GM18519 (cell line): Measurements from ENCODE around the gene SLC24A4.
"Not testable (repeated sequence)": the region's sequence is repeated elsewhere in the genome, so short reads cannot be mapped to it uniquely, and the experiment has no call there.

Source experiments
- ATAC-seq: cut with Tn5 transposase; IDR thresholded peaks from one replicate; pipeline ENCODE4 v1.9.1; 2021; ENCODE audit warnings: mild to moderate bottlenecking, moderate library complexity; ENCODE audit not compliant: unreplicated experiment, low FRiP score

The SLC24A4 gene

DNA sequence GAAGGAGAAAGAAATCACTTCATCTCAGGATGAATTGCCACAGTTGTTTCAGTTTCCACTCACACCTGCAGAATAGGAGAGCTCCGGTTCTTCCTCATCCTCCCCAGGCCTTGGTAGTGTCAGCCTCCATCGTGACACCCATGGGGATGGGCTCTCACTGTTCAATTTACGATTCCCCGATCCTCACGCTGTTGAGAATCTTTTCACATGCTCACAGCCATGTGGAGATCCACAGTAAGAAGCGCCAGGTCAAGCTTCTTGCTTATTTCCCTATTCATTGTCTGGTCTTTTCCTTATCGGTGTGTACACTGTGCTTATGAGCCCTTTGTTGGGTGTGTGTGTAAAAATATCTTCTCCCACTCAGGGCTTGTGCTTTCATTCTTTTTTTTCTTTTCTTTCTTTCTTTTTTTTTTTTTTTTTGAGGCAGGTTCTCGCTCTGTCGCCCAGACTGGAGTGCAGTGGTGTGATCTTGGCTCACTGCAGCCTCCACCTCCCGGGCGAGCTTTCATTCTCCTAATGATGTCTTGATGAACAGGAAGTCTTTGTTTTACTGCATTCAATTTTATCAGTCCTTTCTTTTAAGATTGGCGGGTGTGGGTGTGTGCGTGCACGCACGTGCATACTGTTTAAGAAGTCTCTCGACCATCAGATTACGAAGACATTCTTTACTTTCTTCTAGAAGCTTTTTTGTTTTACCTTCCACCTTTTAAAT lies 212.1 kb downstream of the SLC24A4 start:
- ATAC-seq = no peak

DNA sequence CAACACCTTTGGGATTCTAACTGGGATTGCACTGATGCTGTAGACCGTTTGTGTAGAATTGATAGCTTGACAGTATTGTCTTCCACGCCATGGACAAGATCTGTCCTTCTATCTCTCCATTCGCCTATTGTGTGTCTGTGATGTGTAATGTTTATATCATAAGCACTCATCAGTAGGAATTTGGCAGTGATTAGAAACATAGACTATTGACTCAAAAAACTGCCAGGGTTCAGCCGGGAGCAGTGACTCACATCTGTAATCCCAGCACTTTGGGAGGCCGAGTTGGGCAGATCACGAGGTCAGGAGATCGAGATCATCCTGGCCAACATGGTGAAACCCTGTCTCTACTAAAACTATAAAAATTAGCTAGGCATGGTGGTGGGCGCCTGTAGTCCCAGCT lies 213.3 kb downstream of the SLC24A4 start:
- not testable (repeated sequence) for ATAC-seq

DNA sequence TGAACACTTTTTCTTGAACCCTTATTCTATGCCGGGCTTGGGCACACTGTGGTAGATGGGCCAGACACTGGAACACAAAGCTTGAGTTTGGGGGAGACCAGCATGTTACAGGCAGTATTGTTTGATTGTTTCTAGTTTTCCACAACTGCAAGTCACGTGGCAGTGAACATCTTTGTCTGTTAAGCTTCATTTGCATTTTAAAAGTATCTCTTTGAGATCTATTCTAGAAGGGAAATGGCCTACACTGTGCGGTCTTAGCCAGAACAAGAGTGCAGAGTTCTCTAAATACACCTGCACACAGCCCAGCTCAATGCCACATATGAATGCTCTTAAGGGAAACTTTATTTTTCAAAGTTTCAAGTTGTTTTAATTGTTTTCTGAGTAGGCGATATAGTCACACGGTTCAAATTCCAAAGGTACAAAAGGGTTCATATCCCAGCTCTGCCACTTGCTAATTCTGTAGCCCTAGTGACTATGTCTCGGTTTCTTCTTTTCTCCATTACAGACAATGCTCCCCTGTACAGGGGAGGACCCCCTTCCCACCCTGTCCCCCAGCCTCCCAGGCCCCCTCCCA lies 215.5 kb downstream of the SLC24A4 start:
- ATAC-seq = peak; percentile 78

DNA sequence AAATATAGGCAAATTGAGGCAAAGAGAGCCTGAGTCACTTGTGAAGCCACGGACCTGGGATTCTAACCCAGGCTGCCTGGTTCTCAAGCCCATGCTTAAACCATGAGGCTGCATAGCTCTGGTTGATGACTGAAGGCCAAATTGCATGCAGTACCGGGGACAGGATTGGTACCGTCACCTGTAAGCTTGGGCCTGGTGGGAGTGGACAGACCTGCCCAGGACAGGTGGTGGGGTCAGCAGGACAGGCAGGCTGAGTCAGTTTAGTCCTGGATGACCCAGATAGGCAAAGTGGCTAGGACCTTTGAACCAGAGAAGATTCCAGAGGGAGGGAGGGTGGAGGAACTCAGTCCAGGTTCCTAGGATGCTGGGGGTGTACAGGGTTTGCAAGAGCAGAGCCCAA lies 216.5 kb downstream of the SLC24A4 start:
- ATAC-seq = no peak

DNA sequence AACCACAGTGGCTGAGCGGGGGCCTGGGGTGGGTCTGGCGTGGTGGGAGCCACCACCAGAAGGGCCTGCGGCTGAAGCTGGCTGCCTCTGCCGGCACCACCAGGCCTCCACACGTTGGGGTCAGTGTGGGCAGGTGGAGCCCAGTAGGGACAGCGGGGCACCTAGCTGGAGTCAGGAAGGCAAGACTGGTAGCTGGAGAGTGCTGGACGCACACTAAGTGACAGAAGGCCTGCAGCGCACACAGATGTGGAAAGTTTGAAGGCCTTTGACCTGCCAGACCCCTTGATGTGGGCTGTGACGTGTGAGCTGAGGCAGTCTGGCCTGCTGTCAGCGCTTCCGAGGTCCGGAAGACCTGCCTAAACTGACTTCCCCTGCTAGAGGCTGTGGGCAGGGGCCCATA lies 216.9 kb downstream of the SLC24A4 start:
- no peak for ATAC-seq

DNA sequence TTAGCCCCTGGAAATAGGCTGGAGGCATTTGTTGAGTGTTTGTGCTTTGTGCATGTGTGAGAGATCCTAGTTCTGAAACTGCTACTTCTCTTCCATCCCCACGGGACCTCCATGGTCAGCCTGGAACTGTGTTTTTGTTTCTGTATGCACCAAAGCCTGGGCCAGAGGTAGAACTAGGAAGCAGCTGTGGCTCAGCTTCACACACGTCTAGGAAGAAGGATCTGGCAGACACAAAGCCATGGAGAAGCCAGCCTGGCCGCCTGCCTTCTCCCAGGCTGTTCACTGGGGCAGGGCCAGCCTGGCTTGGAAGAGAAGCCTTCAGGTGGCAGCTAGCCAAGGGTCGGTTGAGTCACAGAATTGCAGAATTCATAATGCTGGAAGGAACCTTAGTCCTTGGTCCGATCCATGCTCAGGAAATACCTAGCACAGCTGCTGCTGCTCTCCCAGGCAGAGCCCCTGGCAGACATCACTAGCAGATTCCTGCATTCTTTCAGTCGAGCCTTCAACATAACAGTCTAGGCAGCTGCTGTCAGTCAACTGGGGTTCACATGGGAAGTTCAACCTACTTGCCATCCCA lies 217.6 kb downstream of the SLC24A4 start:
- no peak for ATAC-seq

DNA sequence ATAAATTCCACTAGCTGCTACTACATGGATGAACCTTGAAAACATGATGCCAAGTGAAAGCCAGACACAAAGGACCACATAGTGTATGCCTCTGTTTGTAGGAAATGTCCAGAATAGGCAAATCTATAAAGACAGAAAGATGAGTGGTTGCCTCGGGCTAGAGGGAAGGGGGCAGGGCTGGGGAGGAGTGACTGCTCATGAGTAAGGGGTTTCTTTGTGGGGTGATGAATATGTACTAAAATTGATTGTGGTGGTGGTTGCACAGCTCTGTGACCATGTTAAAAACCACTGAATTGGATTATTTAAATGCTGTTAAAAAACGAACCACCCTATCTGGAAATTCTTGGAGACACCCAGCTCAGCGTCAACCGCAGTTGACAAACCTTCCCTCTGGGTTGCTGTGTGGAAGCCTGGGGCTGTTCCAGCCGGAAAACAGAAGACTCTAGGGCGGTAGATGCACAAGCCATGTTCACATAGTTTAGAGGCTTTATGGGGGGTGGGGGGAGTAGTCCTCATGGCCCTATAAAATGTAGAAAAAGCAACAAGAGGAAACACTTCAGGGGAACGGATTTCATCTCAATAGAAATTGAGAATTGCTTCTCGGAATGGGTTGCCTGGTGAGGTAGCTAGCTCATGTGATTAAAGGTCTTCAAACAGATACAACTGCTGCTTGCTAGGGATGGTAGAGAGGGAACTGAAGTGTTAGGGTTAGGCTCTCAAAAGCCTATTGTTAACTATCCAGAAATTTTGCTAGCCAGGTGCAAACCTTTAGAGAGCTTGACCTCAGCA lies 220.0 kb downstream of the SLC24A4 start:
- no peak for ATAC-seq

DNA sequence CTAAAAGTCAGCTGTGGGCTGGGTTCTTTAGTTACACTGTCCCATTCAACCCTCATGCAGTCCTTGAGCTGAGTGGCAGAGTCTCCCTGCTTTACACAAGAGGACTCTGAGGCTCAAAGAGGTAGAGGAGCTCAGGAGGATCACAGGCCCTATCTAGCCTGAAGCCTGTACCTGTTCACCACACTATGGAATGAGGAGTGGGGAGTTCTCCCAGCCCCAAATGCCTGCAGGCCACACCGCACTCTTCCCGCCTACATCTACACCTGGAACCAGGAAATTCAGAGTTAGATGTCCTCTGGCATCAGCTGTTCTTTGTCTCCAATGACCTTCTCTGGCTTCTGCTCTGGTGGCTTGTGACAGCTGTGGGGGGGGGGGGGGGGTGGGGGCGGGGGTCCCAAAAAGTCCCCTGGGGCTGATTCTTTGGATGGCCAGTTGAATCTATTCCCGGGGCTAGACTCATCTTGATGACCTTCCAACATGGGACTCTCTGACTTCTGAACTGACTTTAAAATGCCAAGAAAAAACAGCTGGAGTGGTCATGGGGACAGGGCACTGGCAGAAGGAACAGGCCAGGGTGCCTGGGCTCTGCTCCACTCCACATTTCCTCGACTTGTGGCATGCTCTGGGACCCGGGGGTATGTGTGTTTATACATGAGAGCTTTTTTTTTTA lies 221.2 kb downstream of the SLC24A4 start:
- ATAC-seq = no peak

DNA sequence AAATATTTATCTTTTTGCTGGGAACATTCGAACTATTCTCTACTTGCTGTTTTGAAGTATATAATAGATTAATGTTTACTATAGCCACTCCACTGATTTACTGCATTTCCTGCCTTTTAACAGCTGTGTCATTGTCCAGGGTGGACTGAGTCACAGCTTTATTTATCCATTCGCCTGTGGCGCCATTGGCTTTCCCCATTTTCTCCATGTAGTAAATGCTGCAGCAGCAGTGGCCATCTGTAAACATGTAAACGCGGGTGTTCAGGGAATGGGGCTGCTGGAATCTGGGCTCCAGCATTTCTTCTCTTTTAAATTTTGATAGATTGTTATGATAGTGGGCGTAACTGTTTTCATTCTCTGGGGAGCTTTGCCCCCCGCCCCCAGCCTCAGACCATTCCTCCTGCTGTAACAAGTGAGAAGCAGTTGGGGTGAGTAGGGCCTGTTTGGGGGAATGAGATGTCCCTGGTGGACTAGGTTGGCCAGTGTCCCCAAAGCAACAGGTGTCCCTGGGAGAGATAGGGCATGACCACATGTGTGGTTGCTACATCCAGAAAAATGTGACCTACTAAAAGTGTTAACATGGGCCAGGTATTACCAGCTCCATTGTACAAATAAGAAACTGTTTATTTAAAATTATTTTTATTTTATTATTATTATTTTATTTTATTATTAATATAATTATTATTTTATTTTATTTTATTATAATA lies 223.5 kb downstream of the SLC24A4 start:
- ATAC-seq = no peak

DNA sequence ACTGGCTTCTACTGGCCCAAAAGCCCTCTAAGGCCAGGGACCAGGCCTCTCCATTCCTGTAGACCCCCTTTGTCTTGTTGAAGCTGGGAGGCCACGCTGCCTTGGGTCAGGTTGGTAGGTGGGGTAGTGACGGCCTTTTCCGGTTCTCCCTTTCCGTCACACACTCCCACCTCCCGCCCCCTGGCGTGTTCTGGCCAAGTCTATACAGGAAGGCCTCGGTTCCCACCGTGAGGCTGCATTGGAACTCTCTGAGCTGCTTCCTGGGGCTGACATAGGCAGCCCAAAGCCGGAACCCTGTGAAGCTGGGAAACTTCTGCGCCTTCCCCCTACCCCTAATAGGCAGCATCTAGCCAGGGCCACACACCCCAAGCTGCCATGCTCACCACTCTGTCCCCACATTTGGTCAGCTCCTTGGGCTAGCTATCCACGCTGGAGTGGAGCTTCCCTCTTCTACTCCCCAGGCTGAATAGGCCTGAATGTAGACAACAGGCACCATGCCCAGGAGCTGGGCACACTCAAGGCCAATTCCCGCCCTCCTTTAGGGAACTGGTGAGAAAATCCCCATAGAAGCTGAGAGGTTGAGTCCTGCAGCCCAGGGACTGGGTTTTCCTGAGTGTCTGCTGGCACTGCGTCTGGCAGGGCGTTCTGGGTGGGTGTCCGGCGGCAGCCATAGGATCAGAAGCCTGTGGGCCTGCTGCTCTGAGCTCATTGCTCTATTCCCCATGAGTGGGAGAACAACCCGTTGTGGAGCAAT lies 226.3 kb downstream of the SLC24A4 start:
- no peak for ATAC-seq

DNA sequence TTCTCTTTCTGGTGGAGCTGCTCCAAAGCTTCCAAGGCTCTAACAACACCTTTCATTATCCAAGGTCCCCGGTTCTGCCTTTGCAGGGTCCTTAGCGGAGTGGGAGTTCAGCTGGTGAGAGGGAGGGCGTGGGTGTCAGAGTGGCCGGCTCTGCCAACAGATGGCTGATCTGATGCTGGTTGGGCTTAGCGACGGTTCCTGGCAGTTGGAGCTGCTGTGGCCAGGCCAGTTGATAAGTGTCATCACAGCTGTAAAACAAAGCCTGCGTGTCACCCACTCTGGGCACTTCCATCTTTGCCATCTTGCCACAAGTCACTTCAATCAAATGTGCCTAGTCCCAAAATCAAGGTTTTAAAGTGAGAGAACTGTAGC lies 226.9 kb downstream of the SLC24A4 start:
- ATAC-seq = no peak
